Activated T-helper 9 cell treated with anti-CD3 and anti-CD28 coated beads, Interleukin-2, amount 50 U/mL, for 16 hours (primary cell): ENCODE data around the gene ID3.
A peak's percentile ranks its signal among the peaks of the same experiment; 100 is the strongest.
"Not testable (repeated sequence)": the region's sequence is repeated elsewhere in the genome, so short reads cannot be mapped to it uniquely, and the experiment has no call there.

Experiments
- DNase-seq: peaks from one replicate; pipeline ENCODE4 v3.0.0-alpha.2; 2020; ENCODE audit warnings: low read depth

The ID3 gene

GRCh38 chr1:23546897-23547584 lies 12.3 kb downstream of the ID3 start:
- no peak for DNase-seq

GRCh38 chr1:23545851-23546250 lies 13.4 kb downstream of the ID3 start:
- DNase-seq: no peak

- DNase-seq: peak; percentile 54
These were observed 14.6 kb downstream of the ID3 start for GRCh38 chr1:23544444-23545389.

- DNase-seq: no peak
These were observed 15.4 kb downstream of the ID3 start for GRCh38 chr1:23543707-23544443.

GRCh38 chr1:23542940-23543339 lies 16.4 kb downstream of the ID3 start:
- DNase-seq: not testable (repeated sequence)

GRCh38 chr1:23539698-23540266 lies 19.5 kb downstream of the ID3 start:
- peak; percentile 82 for DNase-seq

- no peak for DNase-seq
These were observed 21.9 kb downstream of the ID3 start for GRCh38 chr1:23537296-23537973.

GRCh38 chr1:23533246-23534023 lies 25.9 kb downstream of the ID3 start:
- DNase-seq: no peak

- no peak for DNase-seq
These were observed 27.7 kb downstream of the ID3 start for GRCh38 chr1:23531562-23532094.

GRCh38 chr1:23530747-23531561 lies 28.3 kb downstream of the ID3 start, which contains the start of gene E2F2:
TSS of gene E2F2 (minus strand) at chr1:23531233. CDS start at chr1:23530793, 440 bp downstream.
- DNase-seq: peak; percentile 71

- DNase-seq: no peak
These were observed 29.1 kb downstream of the ID3 start for GRCh38 chr1:23530087-23530746.

- DNase-seq: no peak
These were observed 29.9 kb downstream of the ID3 start for GRCh38 chr1:23529146-23530086.

GRCh38 chr1:23528250-23528978 lies 30.9 kb downstream of the ID3 start:
- DNase-seq: peak; percentile 69

- no peak for DNase-seq
These were observed 31.4 kb downstream of the ID3 start for GRCh38 chr1:23527900-23528249.

- DNase-seq: no peak
These were observed 31.9 kb downstream of the ID3 start for GRCh38 chr1:23527366-23527765.

GRCh38 chr1:23526329-23527041 lies 32.8 kb downstream of the ID3 start:
- no peak for DNase-seq
